IMR-90 (cell line): ENCODE results near the gene RFX2. TPM values are rescaled to one million over a fixed set of nuclear protein-coding genes. Genes with fewer than 3 reads are reported as not detected.

Experiments
- ATAC-seq: fragments of 200-7000 bp; cut with Tn5 transposase; 2 replicates; pipeline ENCODE4 v1.9.1; 2020; ENCODE audit warnings: low read depth, mild to moderate bottlenecking, moderate library complexity
- BruUV-seq: library from RNA; stranded (reverse); fragments of 400-500 nt; replicated peaks from 2 replicates; lab custom pipeline; 2021; lab: Mats Ljungman, UMichigan
- CTCF ChIA-PET: fragments of 300-600 bp; formaldehyde crosslinking; extraction: SDS; loops from one replicate; lab custom pipeline; 2021; ENCODE audit warnings: antibody characterized with exemption; lab: Yijun Ruan, JAX
- POLR2A ChIA-PET: fragments of 300-600 bp; sonication (Branson Sonifier 250); formaldehyde crosslinking; loops from one replicate; lab custom pipeline; 2022; ENCODE audit warnings: antibody characterized with exemption; ENCODE audit not compliant: unreplicated experiment; lab: Charles Lee
- DNase-seq: peaks from one replicate; pipeline ENCODE4 v3.0.0; 2013
- H2AFZ ChIP-seq: replicated peaks from 2 replicates; pipeline ENCODE3; 2013; ENCODE audit warnings: low read length, mild to moderate bottlenecking; ENCODE audit not compliant: poor library complexity
- H2AK5ac ChIP-seq: 2 replicates; pipeline ENCODE4 v1.6.1; 2013; ENCODE audit warnings: low read depth, low read length, inconsistent platforms
- H2AK9ac ChIP-seq: replicated peaks from 2 replicates; pipeline ENCODE3; 2013; ENCODE audit warnings: mild to moderate bottlenecking, low read depth, low read length, moderate library complexity; ENCODE audit not compliant: poor library complexity
- H2BK120ac ChIP-seq: 2 replicates; pipeline ENCODE4 v1.6.1; 2013; ENCODE audit warnings: low read depth, low read length, inconsistent platforms
- H2BK15ac ChIP-seq: 3 replicates; pipeline ENCODE4 v1.6.1; 2013; ENCODE audit warnings: low read depth, low read length, inconsistent platforms
- H2BK20ac ChIP-seq: 2 replicates; pipeline ENCODE4 v1.6.1; 2013; ENCODE audit warnings: low read depth, mild to moderate bottlenecking, inconsistent platforms, low read length, moderate library complexity
- H2BK5ac ChIP-seq: 2 replicates; pipeline ENCODE4 v1.6.1; 2013; ENCODE audit warnings: mild to moderate bottlenecking, low read depth, low read length, inconsistent platforms; ENCODE audit not compliant: poor library complexity, severe bottlenecking
- H3K14ac ChIP-seq: replicated peaks from 2 replicates; pipeline ENCODE4 v1.6.1; 2013; ENCODE audit warnings: low read depth, low read length, inconsistent platforms
- H3K18ac ChIP-seq: 2 replicates; pipeline ENCODE4 v1.6.1; 2013; ENCODE audit warnings: low read depth, low read length, control low read depth
- H3K23ac ChIP-seq: 2 replicates; pipeline ENCODE4 v1.6.1; 2013; ENCODE audit warnings: low read depth, low read length, inconsistent platforms
- H3K27ac ChIP-seq: 2 replicates; pipeline ENCODE4 v1.5.1; 2013; ENCODE audit warnings: mild to moderate bottlenecking, control low read depth, low read length; ENCODE audit not compliant: insufficient read depth
- H3K27me3 ChIP-seq: 2 replicates; pipeline ENCODE4 v1.6.1; 2013; ENCODE audit warnings: low read length; ENCODE audit not compliant: control insufficient read depth, insufficient read depth
- H3K36me3 ChIP-seq: 2 replicates; pipeline ENCODE4 v1.6.1; 2013; ENCODE audit warnings: low read length, mixed read lengths; ENCODE audit not compliant: control insufficient read depth, insufficient read depth
- H3K4ac ChIP-seq: 2 replicates; pipeline ENCODE4 v1.6.1; 2013; ENCODE audit warnings: low read depth, low read length, inconsistent platforms
- H3K4me1 ChIP-seq: 2 replicates; pipeline ENCODE4 v1.6.1; 2013; ENCODE audit warnings: low read length, mixed read lengths; ENCODE audit not compliant: control insufficient read depth, insufficient read depth
- H3K4me2 ChIP-seq: 2 replicates; pipeline ENCODE4 v1.6.1; 2013; ENCODE audit warnings: low read depth, mild to moderate bottlenecking, control low read depth, low read length, moderate library complexity
- H3K4me3 ChIP-seq: 2 replicates; pipeline ENCODE4 v1.5.1; 2013; ENCODE audit warnings: low read depth, mild to moderate bottlenecking, control low read depth, low read length, moderate library complexity; ENCODE audit not compliant: insufficient read depth
- H3K56ac ChIP-seq: 2 replicates; pipeline ENCODE4 v1.6.1; 2013; ENCODE audit warnings: low read length, inconsistent platforms; ENCODE audit not compliant: insufficient read depth; ENCODE audit errors: extremely low read depth
- H3K79me1 ChIP-seq, 2 experiments: 2 replicates each; pipeline ENCODE4 v1.6.1; 2013; ENCODE audit warnings: low read length in 2 of 2, inconsistent platforms in 1 of 2, low read depth in 1 of 2
- H3K9ac ChIP-seq: 2 replicates; pipeline ENCODE4 v1.6.1; 2013; ENCODE audit warnings: low read depth, low read length, control low read depth
- H3K9me1 ChIP-seq: 2 replicates; pipeline ENCODE4 v1.6.1; 2013; ENCODE audit warnings: low read length, inconsistent platforms; ENCODE audit not compliant: insufficient read depth
- H3K9me3 ChIP-seq: 2 replicates; pipeline ENCODE4 v1.6.1; 2013; ENCODE audit warnings: low read length; ENCODE audit not compliant: control insufficient read depth, insufficient read depth
- H4K20me1 ChIP-seq: 2 replicates; pipeline ENCODE4 v1.6.1; 2013; ENCODE audit warnings: low read length, inconsistent platforms; ENCODE audit not compliant: insufficient read depth
- H4K5ac ChIP-seq: 2 replicates; pipeline ENCODE4 v1.6.1; 2013; ENCODE audit warnings: mild to moderate bottlenecking, low read depth, low read length, control low read depth
- H4K8ac ChIP-seq, 2 experiments: 2 replicates each; pipeline ENCODE4 v1.6.1; 2013; ENCODE audit warnings: low read depth in 2 of 2, low read length in 2 of 2, control low read depth in 1 of 2, inconsistent platforms in 1 of 2
- H4K91ac ChIP-seq: 2 replicates; pipeline ENCODE4 v1.6.1; 2013; ENCODE audit warnings: low read depth, low read length, inconsistent platforms; ENCODE audit not compliant: insufficient read depth
- CEBPB ChIP-seq: IDR thresholded peaks from 2 replicates; pipeline ENCODE4 v1.6.1; 2012; ENCODE audit warnings: low read depth, low read length, improper control_type of control experiment
- MAFK ChIP-seq: IDR thresholded peaks from 2 replicates; pipeline ENCODE4 v1.6.1; 2012; ENCODE audit warnings: low read depth, low read length, improper control_type of control experiment
- MXI1 ChIP-seq: IDR thresholded peaks from 2 replicates; pipeline ENCODE4 v1.6.1; 2012; ENCODE audit warnings: low read depth, mild to moderate bottlenecking, low read length, moderate library complexity, borderline replicate concordance
- NFE2L2 ChIP-seq: fragments of 150-350 bp; IDR thresholded peaks from 2 replicates; pipeline ENCODE4 v1.6.1; 2016; ENCODE audit warnings: low read depth, mild to moderate bottlenecking, low read length
- RFX5 ChIP-seq: IDR thresholded peaks from 2 replicates; pipeline ENCODE4 v1.8.0; 2012; ENCODE audit warnings: low read depth, mild to moderate bottlenecking, low read length, moderate library complexity
- whole genome bisulfite sequencing, 2 experiments: methylation state at CpG; one replicate each; pipeline versions ENCODE4 v1.1.5 to v1.1.7; 2013; ENCODE audit warnings: missing lambda C conversion rate in 2 of 2; ENCODE audit not compliant: insufficient read length in 1 of 2; ENCODE audit errors: extremely low coverage in 2 of 2; 5-methylcytosine and 5-hydroxymethylcytosine counted together
- dilution Hi-C: fragments of 300-500 bp; cut with HindIII; formaldehyde crosslinking; loops from one replicate; pipeline ENCODE4 v1.14.3; 2018; ENCODE audit warnings: low sequenced_read_pairs; ENCODE audit not compliant: unreplicated experiment
- in situ Hi-C: fragments of 300-500 bp; cut with MboI; formaldehyde crosslinking; loops from 3 replicates; pipeline ENCODE4 v1.14.3; 2019; ENCODE audit warnings: low sequenced_read_pairs, inconsistent platforms, mixed read lengths
- intact Hi-C: fragments of 100-400 bp; cut with micrococcal nuclease; formaldehyde crosslinking; loops from 2 replicates; pipeline ENCODE4 v1.10.0; 2022
- polyA plus RNA-seq, 3 experiments: library from polyadenylated mRNA; depleted of rRNA; stranded (reverse); fragments of >200 nt; gene quantifications; 2 replicates each; pipeline ENCODE4 v1.2.3, GENCODE V29; 2012; ENCODE audit warnings: low replicate concordance in 1 of 3
- total RNA-seq: library from RNA; depleted of rRNA; stranded (reverse); fragments of >200 nt; gene quantifications from 2 replicates; pipeline ENCODE4 v1.2.3, GENCODE V29; 2012
- TF ChIP-seq, protein P1 (sequence below): conservative IDR thresholded peaks from 2 replicates; pipeline ENCODE4 v1.5.1; 2012; ENCODE audit warnings: mild to moderate bottlenecking, low read depth, low read length, improper control_type of control experiment

Gene RFX2
- total and polyA plus RNA-seq, 2 of the 4 experiments (the other 2 are of a cell fraction), result 2.2 to 4.9 TPM

DNA sequence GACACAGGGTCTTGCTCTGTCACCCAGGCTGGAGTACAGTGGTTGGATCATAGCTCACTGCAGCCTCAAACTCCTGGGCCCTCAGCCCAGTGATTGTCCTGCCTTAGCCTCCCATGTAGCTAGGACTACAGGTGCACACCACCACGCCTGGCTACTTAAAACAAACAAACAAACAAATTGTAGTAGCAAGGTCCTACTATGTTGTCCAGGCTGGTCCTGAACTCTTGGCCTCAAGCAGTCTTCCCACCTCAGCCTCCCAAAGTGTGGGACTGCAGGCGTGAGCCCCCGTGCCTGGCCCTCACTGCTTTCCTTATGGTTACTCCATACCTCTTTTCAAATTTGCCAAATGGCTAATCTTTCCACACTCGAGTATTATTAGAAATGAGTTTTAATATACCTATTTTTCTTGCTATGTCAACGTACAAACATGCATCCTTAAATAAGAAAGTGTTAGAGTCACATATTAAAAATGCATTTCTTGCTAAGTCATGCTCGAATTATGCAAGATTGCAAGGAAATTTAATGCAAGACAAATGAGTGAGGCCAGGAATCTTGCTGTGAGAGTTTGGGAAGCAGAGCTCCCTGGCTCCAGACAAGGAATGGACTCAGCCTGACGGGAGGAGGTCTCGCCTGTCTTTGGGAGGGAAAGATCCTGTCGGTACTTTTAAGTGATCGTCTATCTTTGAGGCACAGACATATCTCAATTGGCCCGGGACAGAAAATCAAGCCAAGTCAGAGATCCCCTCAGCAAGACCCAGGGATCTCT lies 39.4 kb downstream of the RFX2 start:
- in situ Hi-C loops (no loop called here), dilution Hi-C loops (no loop called here), intact Hi-C loops (no loop called here)
- Histone ChIP-seq H3K4me1 (peaks cover 24% of the 10 kb centered on the region), H2AK9ac (no peak overlapping the region), H3K18ac (peak overlapping the region; percentile 70), H3K27ac (peak overlapping the region; percentile 89), H4K5ac (peak overlapping the region; percentile 50), H4K20me1 (0 out of 2 replicates have a peak, but pooled peaks cover 3% of the 10 kb centered on the region), H2BK5ac (peak overlapping the region; percentile 92), H2BK20ac (peak overlapping the region; percentile 91), H3K9ac (peak overlapping the region; percentile 7; the same call in 1 of the 2 replicates), H3K23ac (peak overlapping the region; percentile 76), H3K27me3 (no peaks in the 10 kb centered on the region), H3K4ac (peak overlapping the region; percentile 87), H3K14ac (peak overlapping the region; percentile 76), H3K4me3 (no peak overlapping the region), H2AK5ac (peak overlapping the region; percentile 97), H2BK120ac (peak overlapping the region; percentile 89), H3K4me2 (peak overlapping the region; percentile 62), H4K8ac (peak overlapping the region; percentile 42 to 82; a peak in 3 of 4 replicates), H2BK15ac (peak overlapping the region; percentile 90; the same call in 2 of the 3 replicates), H3K56ac (peak overlapping the region; percentile 57; the same call in 1 of the 2 replicates), H3K79me1 (peaks cover 4 to 18% of the 10 kb centered on the region in 2 experiments; a peak in 3 of 4 replicates), H3K36me3 (no peaks in the 10 kb centered on the region), H3K9me3 (no peaks in the 10 kb centered on the region), H3K9me1 (peaks cover 19% of the 10 kb centered on the region; the same call in 1 of the 2 replicates), H4K91ac (peak overlapping the region; percentile 89), H2AFZ (peak overlapping the region; percentile 19)
- ChIA-PET CTCF (no interaction called here), POLR2A (no interaction called here)
- ATAC-seq, result peak; percentile 73
- TF ChIP-seq RFX5 (no peak), MXI1 (no peak), MAFK (peak; percentile 66), NFE2L2 (peak; percentile 92), CEBPB (peak; percentile 90)
- TF ChIP-seq, protein P1, sequence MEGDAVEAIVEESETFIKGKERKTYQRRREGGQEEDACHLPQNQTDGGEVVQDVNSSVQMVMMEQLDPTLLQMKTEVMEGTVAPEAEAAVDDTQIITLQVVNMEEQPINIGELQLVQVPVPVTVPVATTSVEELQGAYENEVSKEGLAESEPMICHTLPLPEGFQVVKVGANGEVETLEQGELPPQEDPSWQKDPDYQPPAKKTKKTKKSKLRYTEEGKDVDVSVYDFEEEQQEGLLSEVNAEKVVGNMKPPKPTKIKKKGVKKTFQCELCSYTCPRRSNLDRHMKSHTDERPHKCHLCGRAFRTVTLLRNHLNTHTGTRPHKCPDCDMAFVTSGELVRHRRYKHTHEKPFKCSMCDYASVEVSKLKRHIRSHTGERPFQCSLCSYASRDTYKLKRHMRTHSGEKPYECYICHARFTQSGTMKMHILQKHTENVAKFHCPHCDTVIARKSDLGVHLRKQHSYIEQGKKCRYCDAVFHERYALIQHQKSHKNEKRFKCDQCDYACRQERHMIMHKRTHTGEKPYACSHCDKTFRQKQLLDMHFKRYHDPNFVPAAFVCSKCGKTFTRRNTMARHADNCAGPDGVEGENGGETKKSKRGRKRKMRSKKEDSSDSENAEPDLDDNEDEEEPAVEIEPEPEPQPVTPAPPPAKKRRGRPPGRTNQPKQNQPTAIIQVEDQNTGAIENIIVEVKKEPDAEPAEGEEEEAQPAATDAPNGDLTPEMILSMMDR, result no peak
- no TSS peak for BruUV-seq
- 86% methylated on average over 1 of the region's 11 CpGs; no CpG with 5 or more reads in 1 of the 2 experiments for WGBS, 2 experiments
- DNase-seq, result peak; percentile 78
